K562 (cell line): ENCODE data around the gene PPP4C. TPM values are rescaled to one million over a fixed set of nuclear protein-coding genes. Genes with fewer than 3 reads are reported as not detected.

Source experiments
- ATF6 ChIP-seq: sonication (generic); formaldehyde crosslinking; IDR thresholded peaks from 2 replicates; pipeline ENCODE4 v1.4.0; 2020; ENCODE audit warnings: mild to moderate bottlenecking, missing genetic modification reagents
- BCL6 ChIP-seq: fragments of 250-450 bp; sonication (Bioruptor Pico); IDR thresholded peaks from 2 replicates; pipeline ENCODE4 v1.4.0; 2020
- CBX5 ChIP-seq: IDR thresholded peaks from 2 replicates; pipeline ENCODE4 v1.6.1; 2014; ENCODE audit warnings: low read depth, borderline replicate concordance
- CC2D1A ChIP-seq: fragments of 450-650 bp; IDR thresholded peaks from 2 replicates; pipeline ENCODE4 v1.6.1; 2017; ENCODE audit warnings: mild to moderate bottlenecking
- FOXJ3 ChIP-seq: sonication (generic); formaldehyde crosslinking; IDR thresholded peaks from 2 replicates; pipeline ENCODE4 v1.4.0; 2020; ENCODE audit warnings: mild to moderate bottlenecking, missing genetic modification reagents
- HDAC1 ChIP-seq, 2 experiments: fragments of 450-650 bp; IDR thresholded peaks; 2 replicates each; pipeline ENCODE4 v1.6.1; 2016 to 2017; ENCODE audit warnings: inconsistent platforms in 1 of 2, mild to moderate bottlenecking in 1 of 2, moderate library complexity in 1 of 2
- HOXB6 ChIP-seq: fragments of 250-450 bp; sonication (Bioruptor Pico); IDR thresholded peaks from 2 replicates; pipeline ENCODE4 v1.5.1; 2022; ENCODE audit warnings: mild to moderate bottlenecking, borderline replicate concordance
- ID3 ChIP-seq, 2 experiments: fragments of 250-450 bp in 1 of 2; fragments of 450-650 bp in 1 of 2; sonication (Bioruptor Pico) in 1 of 2; IDR thresholded peaks; 2 replicates each; pipeline versions ENCODE4 v1.6.1 to v1.8.0; 2016 to 2021; ENCODE audit warnings: mild to moderate bottlenecking in 2 of 2, moderate library complexity in 2 of 2, missing compliant biosample characterization in 1 of 2, missing genetic modification characterization in 1 of 2
- KLF16 ChIP-seq: IDR thresholded peaks from 2 replicates; pipeline ENCODE4 v1.6.1; 2016; ENCODE audit warnings: antibody characterized with exemption
- L3MBTL2 ChIP-seq: fragments of 450-650 bp; IDR thresholded peaks from 2 replicates; pipeline ENCODE4 v1.6.1; 2016; ENCODE audit warnings: mild to moderate bottlenecking, moderate library complexity
- NFE2L1 ChIP-seq: fragments of 450-650 bp; IDR thresholded peaks from 2 replicates; pipeline ENCODE4 v1.6.1; 2016; ENCODE audit warnings: missing genetic modification characterization, low read depth, mild to moderate bottlenecking, missing compliant biosample characterization, moderate library complexity, borderline replicate concordance
- PHF20 ChIP-seq: fragments of 450-650 bp; IDR thresholded peaks from 2 replicates; pipeline ENCODE4 v1.6.1; 2018; ENCODE audit not compliant: partially characterized antibody
- PTRF ChIP-seq: fragments of 450-650 bp; IDR thresholded peaks from 2 replicates; pipeline ENCODE4 v1.6.1; 2016; ENCODE audit warnings: mild to moderate bottlenecking, missing genetic modification characterization, missing compliant biosample characterization
- RBM17 ChIP-seq: fragments of 200-400 bp; formaldehyde crosslinking; IDR thresholded peaks from 2 replicates; pipeline ENCODE4 v1.6.1; 2017; ENCODE audit warnings: low read depth, mild to moderate bottlenecking, low read length, borderline replicate concordance
- SNIP1 ChIP-seq: fragments of 450-650 bp; IDR thresholded peaks from 2 replicates; pipeline ENCODE4 v1.7.1; 2017; ENCODE audit warnings: low read depth, mild to moderate bottlenecking
- SPI1 ChIP-seq: IDR thresholded peaks from 2 replicates; pipeline ENCODE4 v1.6.1; 2011; ENCODE audit warnings: low read depth, low read length, control low read depth, borderline replicate concordance
- SRSF1 ChIP-seq: fragments of 200-400 bp; formaldehyde crosslinking; IDR thresholded peaks from 2 replicates; pipeline ENCODE4 v1.6.1; 2017; ENCODE audit warnings: mild to moderate bottlenecking, low read depth, low read length, moderate library complexity
- SUPT5H ChIP-seq: fragments of 450-650 bp; IDR thresholded peaks from 2 replicates; pipeline ENCODE4 v1.6.1; 2016
- TCF3 ChIP-seq: sonication (generic); formaldehyde crosslinking; IDR thresholded peaks from 2 replicates; pipeline ENCODE4 v1.4.0; 2020; ENCODE audit warnings: mild to moderate bottlenecking, missing genetic modification reagents
- TCF7 ChIP-seq: sonication (generic); IDR thresholded peaks from 2 replicates; pipeline ENCODE4 v1.6.1; 2016; ENCODE audit warnings: antibody characterized with exemption, borderline replicate concordance
- TEAD1 ChIP-seq, 2 experiments: fragments of 450-650 bp in 1 of 2; sonication (generic) in 1 of 2; formaldehyde crosslinking; IDR thresholded peaks; 2 replicates each; pipeline versions ENCODE4 v1.4.0 to v1.8.0; 2020 to 2022; ENCODE audit warnings: mild to moderate bottlenecking in 2 of 2, missing genetic modification reagents in 1 of 2
- TEAD4 ChIP-seq, 2 experiments: sonication (generic) in 1 of 2; formaldehyde crosslinking in 1 of 2; IDR thresholded peaks; 2 replicates each; pipeline versions ENCODE4 v1.6.1 to v1.8.0; 2012 to 2022; ENCODE audit warnings: borderline replicate concordance in 1 of 2, inconsistent platforms in 1 of 2, low read length in 1 of 2, mild to moderate bottlenecking in 1 of 2, missing genetic modification reagents in 1 of 2
- YY1 ChIP-seq, 3 experiments: IDR thresholded peaks; 2 replicates each; pipeline ENCODE4 v1.6.1; 2011; ENCODE audit warnings: low read length in 2 of 3, mild to moderate bottlenecking in 2 of 3, moderate library complexity in 2 of 3, borderline replicate concordance in 1 of 3, control low read depth in 1 of 3, low read depth in 1 of 3; ENCODE audit not compliant: insufficient read depth in 3 of 3, insufficient replicate concordance in 2 of 3, control insufficient read depth in 1 of 3, insufficient read length in 1 of 3; ENCODE audit errors: extremely low read depth in 1 of 3
- ZNF586 ChIP-seq: fragments of 450-650 bp; formaldehyde crosslinking; conservative IDR thresholded peaks from 2 replicates; pipeline ENCODE4 v1.4.0; 2020; ENCODE audit warnings: mild to moderate bottlenecking, moderate library complexity
- ZNF76 ChIP-seq: fragments of 250-450 bp; sonication (Bioruptor Pico); IDR thresholded peaks from 2 replicates; pipeline ENCODE4 v1.4.0; 2020; ENCODE audit warnings: mild to moderate bottlenecking, moderate library complexity, borderline replicate concordance
- ZNF766 ChIP-seq: fragments of 200-800 bp; sonication (Bioruptor generic); conservative IDR thresholded peaks from 2 replicates; pipeline ENCODE4 v1.6.1; 2016; ENCODE audit warnings: missing genetic modification characterization, missing compliant biosample characterization
- ZNF778 ChIP-seq: fragments of 450-650 bp; formaldehyde crosslinking; IDR thresholded peaks from 2 replicates; pipeline ENCODE4 v1.4.0; 2020; ENCODE audit warnings: mild to moderate bottlenecking, moderate library complexity
- polyA plus RNA-seq, 8 experiments: library from polyadenylated mRNA; depleted of rRNA in 4 of 8; stranded (reverse) in 5 of 8; unstranded in 3 of 8; fragments of >200 nt; fragmentation: Nextera tagmentation in 2 of 8; fragmentation: Illumina TruSeq in 1 of 8; extraction: Ambion mirVana in 2 of 8; extraction: Trizol in 1 of 8; gene quantifications; 2 replicates each; pipeline versions ENCODE4 v1.2.1 to v1.2.3, GENCODE V29; 2011 to 2014; ENCODE audit warnings: inconsistent platforms in 1 of 8, missing spikeins in 1 of 8
- total RNA-seq, 7 experiments: library from RNA; depleted of rRNA in 6 of 7; stranded (reverse); fragments of >200 nt in 6 of 7; fragmentation: Illumina TruSeq in 2 of 7; extraction: Trizol in 2 of 7; gene quantifications; 2 replicates each; pipeline versions ENCODE4 v1.2.1 to v1.2.3, GENCODE V29; 2011 to 2021; ENCODE audit warnings: low replicate concordance in 1 of 7

Gene PPP4C
- total and polyA plus RNA-seq, 9 of the 15 experiments (the other 6 are each of a cell fraction or from before 2014, with no cell fraction given) = 3.5 to 183 (median 131) TPM

GRCh38 chr16:30092373-30093010 lies 16.7 kb downstream of the PPP4C start (continued):
- TF ChIP-seq YY1 (IDR thresholded peaks at IDR 0.05; ENCODE audit: borderline replicate concordance in 1 of 3, control insufficient read depth in 1 of 3, extremely low read depth in 1 of 3, insufficient read depth in 3 of 3, insufficient read length in 1 of 3, insufficient replicate concordance in 2 of 3, low read depth in 1 of 3, low read length in 2 of 3) (peak in 2 of 3 experiments; percentile 18 to 73), CBX5 (0 out of 2 replicates have a peak, but pooled peaks have one; percentile 40), RBM17 (no peak), NFE2L1 (peak; percentile 43; the same call in 1 of the 2 replicates), KLF16 (no peak; the same call in 1 of the 2 replicates), SRSF1 (no peak), ZNF778 (CRISPR knock-in tag) (no peak), TCF7 (no peak), ATF6 (CRISPR knock-in tag) (peak; percentile 87; the same call in 1 of the 2 replicates), PTRF (tag) (peak; percentile 89), L3MBTL2 (peak; percentile 90), FOXJ3 (CRISPR knock-in tag) (no peak), PHF20 (peak; percentile 68), TEAD1 (CRISPR knock-in tag; IDR thresholded peaks at IDR 0.05) (peak; percentile 74 to 92), HOXB6 (CRISPR knock-in tag) (peak; percentile 80; the same call in 1 of the 2 replicates), ZNF766 (CRISPR knock-in tag) (peak; percentile 96), SNIP1 (no peak), HDAC1 (IDR thresholded peaks at IDR 0.05) (peak; percentile 6 to 56; a peak in 1 of 4 replicates), ID3 (CRISPR knock-in tag; IDR thresholded peaks at IDR 0.05) (peak; percentile 69; the same call in 1 of the 2 replicates), ID3 (tag; IDR thresholded peaks at IDR 0.05) (peak; percentile 96), CC2D1A (peak; percentile 15; the same call in 1 of the 2 replicates), SUPT5H (peak; percentile 47; the same call in 1 of the 2 replicates), TEAD4 (IDR thresholded peaks at IDR 0.05; ENCODE audit: low read length) (no peak; the same call in 1 of the 2 replicates), TEAD4 (CRISPR knock-in tag; IDR thresholded peaks at IDR 0.05; ENCODE audit: borderline replicate concordance) (0 out of 2 replicates have a peak, but pooled peaks have one; percentile 56), SPI1 (peak; percentile 91), BCL6 (CRISPR knock-in tag) (peak; percentile 92), ZNF586 (CRISPR knock-in tag) (peak; percentile 89), TCF3 (CRISPR knock-in tag) (peak; percentile 47; the same call in 1 of the 2 replicates), ZNF76 (peak; percentile 97)
